T-cell (primary cell): ENCODE measurements around the gene EIF4EBP2. TPM values are rescaled to one million over a fixed set of nuclear protein-coding genes. Genes with fewer than 3 reads are reported as not detected.

Source experiments
- ATAC-seq, 4 experiments: fragments of 200-7000 bp in 3 of 4; fragments of 150-1000 bp in 1 of 4; cut with Tn5 transposase; replicated peaks in 1 of 4; 1 replicate in 3 of 4; 2 replicates in 1 of 4; pipeline ENCODE4 v1.10.0; 2021; ENCODE audit warnings: moderate library complexity in 3 of 4, mild to moderate bottlenecking in 2 of 4, moderate number of reproducible peaks in 1 of 4
- CTCF ChIA-PET, 2 donors: fragments of 300-600 bp; sonication (Branson Sonifier 250); formaldehyde crosslinking; loops; one replicate each; lab custom pipeline; 2022; ENCODE audit warnings: antibody characterized with exemption in 2 of 2; lab: Charles Lee
- POLR2A ChIA-PET, 2 donors: fragments of 300-600 bp; sonication (Branson Sonifier 250); formaldehyde crosslinking; loops; one replicate each; lab custom pipeline; 2022; ENCODE audit warnings: antibody characterized with exemption in 2 of 2; lab: Charles Lee
- DNase-seq, 35 experiments: peaks; one replicate each; pipeline versions ENCODE4 v3.0.0 to v3.0.0-alpha.2; 2013 to 2023
- H3K27ac ChIP-seq: one replicate; pipeline ENCODE4 v1.5.1; 2013; ENCODE audit warnings: low read length
- H3K27me3 ChIP-seq, 2 experiments: replicated peaks in 1 of 2; 1 replicate in 1 of 2; 2 replicates in 1 of 2; pipeline versions ENCODE4 v1.6.1 to v1.7.0; 2013; ENCODE audit warnings: low read length in 1 of 2, mixed read lengths in 1 of 2; ENCODE audit not compliant: control insufficient read depth in 2 of 2, insufficient read depth in 2 of 2; ENCODE audit errors: extremely low read depth in 1 of 2
- H3K36me3 ChIP-seq, 2 donors: 1 replicate in 1 of 2; 2 replicates in 1 of 2; pipeline versions ENCODE4 v1.6.1 to v1.7.0; 2013; ENCODE audit warnings: low read length in 1 of 2; ENCODE audit not compliant: control insufficient read depth in 2 of 2, insufficient read depth in 1 of 2; ENCODE audit errors: extremely low read depth in 1 of 2
- H3K4me1 ChIP-seq, 2 experiments: 1 replicate in 1 of 2; 2 replicates in 1 of 2; pipeline versions ENCODE4 v1.6.1 to v1.7.0; 2013; ENCODE audit warnings: low read length in 2 of 2, mixed read lengths in 1 of 2; ENCODE audit not compliant: insufficient read depth in 2 of 2, control insufficient read depth in 1 of 2; ENCODE audit errors: extremely low read depth in 1 of 2
- H3K4me3 ChIP-seq, 2 donors: 1 replicate in 1 of 2; 2 replicates in 1 of 2; pipeline versions ENCODE4 v1.5.1 to v1.7.0; 2013; ENCODE audit warnings: mild to moderate bottlenecking in 2 of 2, low read length in 1 of 2, moderate library complexity in 1 of 2; ENCODE audit not compliant: control insufficient read depth in 1 of 2; ENCODE audit errors: extremely low read depth in 1 of 2
- H3K9me3 ChIP-seq: 2 replicates; pipeline ENCODE4 v1.7.0; 2013
- H3K27ac Mint-ChIP-seq, 2 donors: one replicate each; pipeline ENCODE4 v1.8.0; 2020 to 2021; ENCODE audit warnings: mild to moderate bottlenecking in 2 of 2, mixed read lengths in 2 of 2
- H3K27me3 Mint-ChIP-seq, 2 donors: one replicate each; pipeline ENCODE4 v1.8.0; 2021 to 2022; ENCODE audit warnings: mixed read lengths in 2 of 2
- H3K36me3 Mint-ChIP-seq: one replicate; pipeline ENCODE4 v1.8.0; 2021; ENCODE audit warnings: mixed read lengths
- H3K4me1 Mint-ChIP-seq, 3 donors: one replicate each; pipeline ENCODE4 v1.8.0; 2020 to 2022; ENCODE audit warnings: mixed read lengths in 3 of 3, mild to moderate bottlenecking in 1 of 3
- H3K4me3 Mint-ChIP-seq, 3 donors: one replicate each; pipeline ENCODE4 v1.8.0; 2020 to 2022; ENCODE audit warnings: mild to moderate bottlenecking in 3 of 3, mixed read lengths in 3 of 3, moderate library complexity in 3 of 3
- H3K9me3 Mint-ChIP-seq, 3 donors: one replicate each; pipeline ENCODE4 v1.8.0; 2020 to 2022; ENCODE audit warnings: mixed read lengths in 3 of 3
- WGBS: methylation state at CpG from one replicate; pipeline ENCODE4 v1.1.5; 2013; ENCODE audit warnings: missing lambda C conversion rate; ENCODE audit not compliant: insufficient coverage; 5-methylcytosine and 5-hydroxymethylcytosine counted together
- total RNA-seq, 35 experiments: library from RNA in 6 of 35; stranded (reverse) in 6 of 35; fragments of 120-200 nt in 1 of 35; gene quantifications; one replicate each; pipeline versions ENCODE4 v1.2.1 to v1.2.4 and lab custom pipeline; 2013 to 2026

EIF4EBP2 gene, protein sequence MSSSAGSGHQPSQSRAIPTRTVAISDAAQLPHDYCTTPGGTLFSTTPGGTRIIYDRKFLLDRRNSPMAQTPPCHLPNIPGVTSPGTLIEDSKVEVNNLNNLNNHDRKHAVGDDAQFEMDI
- 10 to 100 TPM; 39.9 to 47.7 (median 42.6) TPM for total RNA-seq
- 53.6 TPM for total RNA-seq (2013)
- total RNA-seq (lab: John Stamatoyannopoulos, UW) = 86.6 to 157 (median 115) reads per million in 29 experiments

DNA sequence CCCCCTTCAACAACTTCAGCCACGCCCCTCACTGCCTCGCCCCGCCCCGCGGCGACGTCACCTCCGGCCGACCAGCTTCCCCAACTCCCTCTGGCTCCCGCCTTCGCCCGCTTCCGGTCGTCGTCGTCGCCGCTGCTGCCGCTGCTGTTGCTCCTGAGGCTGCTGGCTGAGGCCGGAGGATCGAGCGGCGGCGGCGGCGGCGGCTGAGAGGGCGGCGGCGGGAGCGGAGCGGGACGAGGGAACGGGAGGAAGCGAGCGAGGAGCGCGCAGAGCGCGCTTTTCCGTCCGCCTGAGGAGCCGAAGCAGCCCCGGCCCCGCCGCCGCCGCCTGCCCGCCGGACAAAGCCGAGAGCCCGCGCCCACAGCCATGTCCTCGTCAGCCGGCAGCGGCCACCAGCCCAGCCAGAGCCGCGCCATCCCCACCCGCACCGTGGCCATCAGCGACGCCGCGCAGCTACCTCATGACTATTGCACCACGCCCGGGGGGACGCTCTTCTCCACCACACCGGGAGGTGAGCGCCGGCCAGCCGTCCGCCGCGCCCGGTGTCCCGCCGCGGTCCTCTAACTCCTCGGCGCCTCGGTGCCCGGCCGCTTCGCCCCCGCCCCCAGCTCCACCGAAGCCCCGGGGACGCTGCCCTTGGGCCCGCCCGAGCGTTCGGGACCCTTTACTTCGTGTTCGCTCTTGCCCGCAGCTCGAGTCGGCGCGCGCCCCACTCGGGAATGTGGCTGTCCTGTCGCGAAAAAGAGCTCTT lies at the start of gene EIF4EBP2:
TSS of gene EIF4EBP2 (plus strand) at position 110 of the 751 bp plus-strand sequence. CDS start at position 367, 257 bp downstream.
- H3K27me3 ChIP-seq = no peaks in the 10 kb centered on the region
- DNase-seq (peak; percentile 89 to 100 (median 97)), ATAC-seq (peak; percentile 92 to 96 (median 96))
- peak within 1 kb of the TSS; percentile 55 for H3K27ac ChIP-seq
- H3K36me3 ChIP-seq = peaks cover 0 to 7% of the 10 kb centered on the region in 2 donors
- under 1% methylated on average over 101 of the region's 103 CpGs for WGBS
- H3K27ac Mint-ChIP-seq = peak within 1 kb of the TSS; percentile 91 to 92
- H3K4me3 Mint-ChIP-seq = peak within 1 kb of the TSS; percentile 95 to 100 (median 96)
- CTCF ChIA-PET = interaction anchor here (0.5 to 2.0 kb wide), 9 partner anchors 38 to 258 kb away, joined by 3 to 15 read pairs (median 3); partner anchors contain the start of gene TYSND1 (in 1 of the 2)
- peaks cover 10% of the 10 kb centered on the region for H3K36me3 Mint-ChIP-seq
- H3K27me3 Mint-ChIP-seq = no peaks in the 10 kb centered on the region
- no peaks in the 10 kb centered on the region for H3K9me3 ChIP-seq
- no peaks in the 10 kb centered on the region for H3K9me3 Mint-ChIP-seq
- H3K4me1 Mint-ChIP-seq = peaks cover 41 to 54% (median 50%) of the 10 kb centered on the region in 3 donors
- H3K4me1 ChIP-seq = peaks cover 11 to 30% of the 10 kb centered on the region in 2 experiments
- POLR2A ChIA-PET = interaction anchor here (0.8 to 1.4 kb wide), 2 partner anchors 9 to 258 kb away, joined by 3 to 4 read pairs; partner anchors contain the start of gene TYSND1 (in 1 of the 2)
- peak within 1 kb of the TSS; percentile 63 to 69 for H3K4me3 ChIP-seq

DNA sequence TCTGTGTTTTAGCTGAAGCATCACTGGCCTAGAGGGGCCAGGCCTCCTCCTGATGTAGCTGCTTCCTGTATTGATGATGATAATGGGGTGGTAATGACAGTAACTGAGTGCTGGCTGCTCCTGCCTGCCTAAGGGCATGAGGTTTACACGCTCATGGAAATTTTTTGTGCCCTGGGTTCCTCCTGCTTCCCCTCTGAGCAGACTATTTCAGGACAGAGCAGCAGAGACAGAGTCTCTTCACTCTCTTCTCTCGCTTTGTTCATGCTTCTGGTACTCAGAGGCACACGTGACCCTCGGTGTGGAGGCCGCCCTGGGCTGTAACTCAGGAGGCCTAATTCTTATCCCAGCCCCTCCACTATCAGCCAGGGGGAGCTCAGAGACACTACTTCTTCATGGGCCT lies 49.4 kb upstream of the EIF4EBP2 start:
- POLR2A ChIA-PET = no interaction called here
- WGBS = 92% methylated on average over 3 of the region's 5 CpGs
- Histone ChIP-seq H3K9me3 (no peaks in the 10 kb centered on the region), H3K4me3 (no peak overlapping the region), H3K4me1 (peaks cover 2 to 19% of the 10 kb centered on the region in 2 experiments), H3K36me3 (no peaks in the 10 kb centered on the region), H3K27me3 (peaks cover 0 to 4% of the 10 kb centered on the region in 2 experiments), H3K27ac (no peak overlapping the region)
- no peak for ATAC-seq
- Mint-ChIP-seq H3K4me1 (peaks cover 7 to 14% (median 7%) of the 10 kb centered on the region in 3 donors), H3K27me3 (peaks cover 0 to 7% of the 10 kb centered on the region in 2 donors), H3K36me3 (peaks cover 4% of the 10 kb centered on the region), H3K4me3 (no peak overlapping the region), H3K9me3 (no peaks in the 10 kb centered on the region), H3K27ac (no peak overlapping the region)
- CTCF ChIA-PET = interaction anchor here (0.9 to 1.3 kb wide), 2 partner anchors 133 kb away, joined by 4 read pairs; no protein-coding TSS in a partner anchor
- no peak for DNase-seq

DNA sequence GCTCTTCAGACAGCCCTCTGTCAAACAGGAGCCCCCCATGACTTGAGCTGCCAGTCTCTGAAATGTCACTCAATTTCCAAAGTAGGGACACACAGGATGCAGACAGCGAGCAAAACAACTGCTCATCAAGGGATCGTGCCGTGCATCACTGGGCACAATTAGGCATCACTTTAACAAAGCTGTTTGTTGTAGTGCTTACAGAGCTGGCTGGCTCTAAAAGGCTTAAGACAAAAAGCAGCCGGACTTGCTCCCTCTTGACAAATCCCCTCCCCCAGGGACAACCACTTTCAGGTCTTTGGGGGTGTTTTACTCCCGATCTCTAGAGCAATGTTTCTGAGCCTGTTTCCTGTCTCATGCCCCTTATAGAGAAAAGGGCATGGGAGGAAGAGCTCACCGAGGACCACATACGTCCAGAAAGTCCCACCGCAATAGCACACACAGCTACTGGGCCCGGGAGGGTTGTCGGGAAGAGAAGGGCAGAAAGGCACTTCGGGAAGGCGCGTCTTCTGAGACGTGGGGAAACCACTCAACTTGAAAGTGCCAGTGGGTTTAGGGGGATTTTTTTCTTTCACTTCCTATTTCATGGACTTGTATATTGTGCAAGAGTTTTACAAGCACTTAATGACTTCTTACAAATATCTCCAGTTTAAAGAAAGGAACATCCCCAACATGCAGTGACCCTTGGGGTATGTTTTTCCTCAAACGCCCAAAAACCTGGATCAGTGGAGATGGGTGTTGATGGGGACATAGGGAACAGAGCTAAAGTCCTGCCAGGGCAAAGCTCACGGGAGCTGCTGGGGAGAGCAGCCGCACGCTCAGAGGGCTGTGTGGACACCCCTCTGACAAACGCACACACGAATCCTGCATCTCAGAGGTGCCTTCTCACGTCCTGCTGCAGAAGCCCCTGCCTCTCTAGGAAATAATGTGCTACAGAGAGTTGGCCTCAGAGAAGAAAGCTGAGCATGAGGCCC lies 48.6 kb upstream of the EIF4EBP2 start:
- H3K27me3 ChIP-seq = peaks cover 0 to 4% of the 10 kb centered on the region in 2 experiments
- peak overlapping the region; percentile 23 to 36 for H3K27ac Mint-ChIP-seq
- DNase-seq = peak in 2 of 35 experiments; percentile 15 to 36
- H3K36me3 Mint-ChIP-seq = peaks cover 4% of the 10 kb centered on the region
- no peaks in the 10 kb centered on the region for H3K36me3 ChIP-seq
- WGBS = 46% methylated on average over 9 of the region's 21 CpGs
- no peak overlapping the region for H3K4me3 ChIP-seq
- POLR2A ChIA-PET = no interaction called here
- H3K27me3 Mint-ChIP-seq = peaks cover 0 to 7% of the 10 kb centered on the region in 2 donors
- no peaks in the 10 kb centered on the region for H3K9me3 ChIP-seq
- no peaks in the 10 kb centered on the region for H3K9me3 Mint-ChIP-seq
- no peak for ATAC-seq
- H3K27ac ChIP-seq = no peak overlapping the region
- CTCF ChIA-PET = interaction anchor here in 1 of 2 donors (0.6 to 1.3 kb wide), 3 partner anchors 9 to 96 kb away, joined by 3 to 4 read pairs (median 3); no protein-coding TSS in a partner anchor
- peak overlapping the region; percentile 46 to 69 (median 48) for H3K4me3 Mint-ChIP-seq
- peaks cover 7 to 14% (median 7%) of the 10 kb centered on the region in 3 donors for H3K4me1 Mint-ChIP-seq
- H3K4me1 ChIP-seq = peaks cover 2 to 19% of the 10 kb centered on the region in 2 experiments

DNA sequence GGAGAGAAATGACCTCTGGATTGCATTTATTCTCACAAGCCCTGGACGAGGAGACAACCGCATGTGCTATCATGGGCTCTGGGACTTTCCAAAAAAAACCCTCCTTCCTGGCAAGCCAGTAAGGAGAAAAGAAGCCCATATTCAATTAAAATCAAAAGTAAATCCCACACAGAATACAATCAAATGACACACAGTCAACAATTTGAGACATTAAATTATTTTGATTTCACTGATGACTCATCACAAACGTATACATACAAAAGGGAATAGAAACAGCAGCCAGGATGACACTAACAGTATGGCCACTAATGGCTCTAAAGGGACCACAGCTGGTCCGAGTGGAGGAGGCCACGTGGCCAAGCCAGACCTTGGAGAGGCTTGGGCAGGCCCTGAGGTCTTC lies 46.4 kb upstream of the EIF4EBP2 start:
- Mint-ChIP-seq H3K9me3 (no peaks in the 10 kb centered on the region), H3K27me3 (peaks cover 0 to 7% of the 10 kb centered on the region in 2 donors), H3K4me3 (no peak overlapping the region), H3K27ac (no peak overlapping the region), H3K36me3 (peaks cover 4% of the 10 kb centered on the region), H3K4me1 (peaks cover 7 to 14% (median 7%) of the 10 kb centered on the region in 3 donors)
- Histone ChIP-seq H3K27ac (no peak overlapping the region), H3K27me3 (peaks cover 0 to 4% of the 10 kb centered on the region in 2 experiments), H3K36me3 (no peaks in the 10 kb centered on the region), H3K9me3 (no peaks in the 10 kb centered on the region), H3K4me1 (peaks cover 2 to 21% of the 10 kb centered on the region in 2 experiments), H3K4me3 (no peak overlapping the region)
- ChIA-PET CTCF (no interaction called here), POLR2A (no interaction called here)
- ATAC-seq (no peak), DNase-seq (no peak)
- 32% methylated on average over 5 of the region's 5 CpGs for WGBS

DNA sequence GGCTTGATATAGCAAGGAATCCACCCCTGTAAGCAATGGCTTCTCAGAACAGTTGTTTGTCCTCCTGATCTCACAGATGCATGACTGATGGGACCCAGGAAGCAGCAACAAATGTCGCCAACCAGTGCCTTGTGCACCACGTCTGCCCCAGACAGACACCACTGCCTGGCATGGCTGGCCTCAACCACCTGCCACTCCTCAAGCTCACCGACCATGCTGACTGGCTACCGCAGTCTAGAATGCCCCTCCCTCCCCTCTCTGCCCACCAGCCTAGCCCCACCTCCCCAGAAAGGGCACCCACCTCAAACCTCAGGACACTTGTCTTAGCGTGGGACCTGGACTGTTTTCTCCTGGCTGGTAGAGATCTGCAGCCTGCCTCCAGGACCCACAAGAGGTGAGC lies 45.5 kb upstream of the EIF4EBP2 start:
- DNase-seq (no peak), ATAC-seq (no peak)
- Mint-ChIP-seq H3K27ac (no peak overlapping the region), H3K9me3 (no peaks in the 10 kb centered on the region), H3K4me1 (peaks cover 7 to 15% (median 7%) of the 10 kb centered on the region in 3 donors), H3K27me3 (peaks cover 0 to 7% of the 10 kb centered on the region in 2 donors), H3K36me3 (peaks cover 4% of the 10 kb centered on the region), H3K4me3 (no peak overlapping the region)
- Histone ChIP-seq H3K27ac (no peak overlapping the region), H3K27me3 (peaks cover 0 to 4% of the 10 kb centered on the region in 2 experiments), H3K4me1 (peaks cover 2 to 21% of the 10 kb centered on the region in 2 experiments), H3K4me3 (no peak overlapping the region), H3K9me3 (no peaks in the 10 kb centered on the region), H3K36me3 (no peaks in the 10 kb centered on the region)
- POLR2A ChIA-PET = no interaction called here
- 60% methylated on average over 5 of the region's 5 CpGs for WGBS
- CTCF ChIA-PET = interaction anchor here in 1 of 2 donors (0.5 to 1.4 kb wide), 3 partner anchors 10 to 137 kb away, joined by 4 to 17 read pairs (median 5); no protein-coding TSS in a partner anchor
